Neural progenitor cell (in vitro differentiated cells): ENCODE measurements around the gene AUTS2. TPM values are rescaled to one million over a fixed set of nuclear protein-coding genes. Genes with fewer than 3 reads are reported as not detected.

Experiments used
- DNase-seq: peaks from one replicate; pipeline ENCODE4 v3.0.0-alpha.2; 2016; ENCODE audit warnings: low spot score
- H2AFZ ChIP-seq: fragments of 200-600 bp; sonication (generic); replicated peaks from 2 replicates; pipeline ENCODE4 v1.6.1; 2016; ENCODE audit warnings: antibody characterized with exemption
- H3F3A ChIP-seq: fragments of 200-600 bp; sonication (generic); 2 replicates; pipeline ENCODE4 v1.6.1; 2016; ENCODE audit warnings: antibody characterized with exemption, low read depth
- H3K27ac ChIP-seq: fragments of 200-600 bp; sonication (generic); 2 replicates; pipeline ENCODE4 v1.5.1; 2016; ENCODE audit warnings: mild to moderate bottlenecking
- H3K27me3 ChIP-seq: fragments of 200-600 bp; sonication (generic); 2 replicates; pipeline ENCODE4 v1.6.1; 2016; ENCODE audit warnings: mild to moderate bottlenecking, moderate library complexity
- H3K36me3 ChIP-seq: fragments of 200-600 bp; sonication (generic); 2 replicates; pipeline ENCODE4 v1.5.1; 2016
- H3K4me1 ChIP-seq: fragments of 200-600 bp; sonication (generic); 2 replicates; pipeline ENCODE4 v1.6.1; 2016; ENCODE audit warnings: mixed run types
- H3K4me2 ChIP-seq: fragments of 200-600 bp; sonication (generic); 2 replicates; pipeline ENCODE4 v1.6.1; 2016
- H3K4me3 ChIP-seq: fragments of 200-600 bp; sonication (generic); 2 replicates; pipeline ENCODE4 v1.5.1; 2016
- H3K79me2 ChIP-seq: fragments of 200-600 bp; sonication (generic); 2 replicates; pipeline ENCODE4 v1.6.1; 2016; ENCODE audit warnings: low read depth
- H3K9ac ChIP-seq: fragments of 200-600 bp; sonication (generic); 2 replicates; pipeline ENCODE4 v1.6.1; 2016
- H3K9me3 ChIP-seq: fragments of 200-600 bp; sonication (generic); 2 replicates; pipeline ENCODE4 v1.5.1; 2016; ENCODE audit warnings: low read depth
- H4K20me1 ChIP-seq: fragments of 200-600 bp; sonication (generic); 2 replicates; pipeline ENCODE4 v1.6.1; 2016; ENCODE audit warnings: low read depth
- H3K27ac Mint-ChIP-seq: 3 replicates; pipeline ENCODE4 v1.8.0; 2021; ENCODE audit warnings: mixed read lengths
- H3K27me3 Mint-ChIP-seq: 2 replicates; pipeline ENCODE4 v1.8.0; 2022; ENCODE audit warnings: low read depth, mild to moderate bottlenecking, inconsistent platforms, moderate library complexity, mixed read lengths; ENCODE audit not compliant: insufficient read depth
- H3K36me3 Mint-ChIP-seq: 3 replicates; pipeline ENCODE4 v1.8.0; 2021; ENCODE audit warnings: mixed read lengths
- H3K4me1 Mint-ChIP-seq: 3 replicates; pipeline ENCODE4 v1.8.0; 2021; ENCODE audit warnings: mixed read lengths
- H3K4me3 Mint-ChIP-seq: 3 replicates; pipeline ENCODE4 v1.8.0; 2021; ENCODE audit warnings: mild to moderate bottlenecking, moderate library complexity, mixed read lengths
- H3K9me3 Mint-ChIP-seq: 3 replicates; pipeline ENCODE4 v1.8.0; 2020; ENCODE audit warnings: mixed read lengths
- EZH2 ChIP-seq: fragments of 200-600 bp; sonication (generic); IDR thresholded peaks from 2 replicates; pipeline ENCODE4 v1.6.1; 2017; ENCODE audit warnings: antibody characterized with exemption, mild to moderate bottlenecking, moderate library complexity
- EZH2phosphoT487 ChIP-seq: fragments of 200-600 bp; sonication (generic); IDR thresholded peaks from 2 replicates; pipeline ENCODE4 v1.6.1; 2017; ENCODE audit warnings: antibody characterized with exemption
- total RNA-seq: library from RNA; depleted of rRNA; stranded (reverse); fragments of >200 nt; gene quantifications from 2 replicates; pipeline ENCODE4 v1.2.3, GENCODE V29; 2015; ENCODE audit warnings: low replicate concordance
- TF ChIP-seq, protein P1 (sequence below): fragments of 200-600 bp; sonication (generic); IDR thresholded peaks from 2 replicates; pipeline ENCODE4 v1.5.1; 2017; ENCODE audit warnings: antibody characterized with exemption, mild to moderate bottlenecking

AUTS2 gene
- total RNA-seq, 1 donor from 2014 or later, result 50.0 TPM

DNA sequence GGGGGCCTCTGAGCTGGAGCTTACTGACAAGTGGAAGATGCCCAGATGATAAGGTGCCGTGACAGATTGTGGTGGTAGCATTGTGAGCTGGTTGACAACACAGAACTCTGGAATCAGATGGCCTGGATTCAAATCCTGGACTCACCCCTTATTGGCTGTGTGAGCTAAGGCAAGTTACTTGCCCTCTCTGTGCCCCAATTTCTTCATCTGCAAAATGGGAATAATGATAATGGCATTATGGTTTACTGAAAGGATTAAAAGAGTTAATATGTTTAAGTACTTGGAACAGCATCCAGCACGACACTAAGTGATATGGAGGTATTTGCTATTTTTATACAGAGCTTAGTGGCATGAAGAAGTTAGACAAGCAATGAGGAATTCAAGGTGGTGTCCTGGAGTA, 1067.7 kb downstream of the AUTS2 start:
- Histone ChIP-seq H3K36me3 (no peaks in the 10 kb centered on the region), H3K4me3 (no peak overlapping the region), H3K4me1 (peaks cover 31% of the 10 kb centered on the region), H3K9ac (no peak overlapping the region), H3F3A (peaks cover 31% of the 10 kb centered on the region), H4K20me1 (peaks cover 4% of the 10 kb centered on the region), H2AFZ (no peak overlapping the region), H3K27ac (no peak overlapping the region), H3K4me2 (no peak overlapping the region), H3K27me3 (no peaks in the 10 kb centered on the region), H3K79me2 (no peaks in the 10 kb centered on the region), H3K9me3 (no peaks in the 10 kb centered on the region)
- Mint-ChIP-seq H3K27me3 (peaks cover 3% of the 10 kb centered on the region), H3K9me3 (no peaks in the 10 kb centered on the region), H3K4me3 (no peak overlapping the region), H3K36me3 (no peaks in the 10 kb centered on the region), H3K27ac (no peak overlapping the region), H3K4me1 (peaks cover 19% of the 10 kb centered on the region)
- TF ChIP-seq, protein P1, sequence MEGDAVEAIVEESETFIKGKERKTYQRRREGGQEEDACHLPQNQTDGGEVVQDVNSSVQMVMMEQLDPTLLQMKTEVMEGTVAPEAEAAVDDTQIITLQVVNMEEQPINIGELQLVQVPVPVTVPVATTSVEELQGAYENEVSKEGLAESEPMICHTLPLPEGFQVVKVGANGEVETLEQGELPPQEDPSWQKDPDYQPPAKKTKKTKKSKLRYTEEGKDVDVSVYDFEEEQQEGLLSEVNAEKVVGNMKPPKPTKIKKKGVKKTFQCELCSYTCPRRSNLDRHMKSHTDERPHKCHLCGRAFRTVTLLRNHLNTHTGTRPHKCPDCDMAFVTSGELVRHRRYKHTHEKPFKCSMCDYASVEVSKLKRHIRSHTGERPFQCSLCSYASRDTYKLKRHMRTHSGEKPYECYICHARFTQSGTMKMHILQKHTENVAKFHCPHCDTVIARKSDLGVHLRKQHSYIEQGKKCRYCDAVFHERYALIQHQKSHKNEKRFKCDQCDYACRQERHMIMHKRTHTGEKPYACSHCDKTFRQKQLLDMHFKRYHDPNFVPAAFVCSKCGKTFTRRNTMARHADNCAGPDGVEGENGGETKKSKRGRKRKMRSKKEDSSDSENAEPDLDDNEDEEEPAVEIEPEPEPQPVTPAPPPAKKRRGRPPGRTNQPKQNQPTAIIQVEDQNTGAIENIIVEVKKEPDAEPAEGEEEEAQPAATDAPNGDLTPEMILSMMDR, result no peak
- TF ChIP-seq EZH2phosphoT487, result no peak
- TF ChIP-seq EZH2, result no peak
- DNase-seq, result no peak

DNA sequence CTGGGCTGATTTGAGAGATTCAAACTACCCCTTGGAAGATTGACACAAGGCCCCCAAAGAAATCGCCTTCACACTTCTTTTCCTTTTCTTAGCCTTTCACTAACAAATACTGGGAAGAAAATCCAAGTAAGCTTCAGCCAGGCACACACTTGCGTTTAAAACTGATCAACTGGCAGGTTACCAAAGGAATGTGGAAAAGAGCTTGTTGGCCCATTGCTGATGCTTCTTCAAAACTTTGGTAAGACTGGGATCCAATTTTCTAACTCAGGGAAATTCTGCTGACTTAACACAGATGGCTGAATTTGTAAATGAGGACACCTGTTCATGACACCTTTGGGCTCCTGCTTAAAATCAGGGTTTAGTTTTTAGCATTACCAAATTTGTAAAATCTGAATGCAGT, 1069.1 kb downstream of the AUTS2 start:
- no peak for TF ChIP-seq EZH2phosphoT487
- no peak for TF ChIP-seq EZH2
- TF ChIP-seq, protein P1, result no peak
- Histone ChIP-seq H3F3A (peaks cover 24% of the 10 kb centered on the region), H3K4me1 (peaks cover 25% of the 10 kb centered on the region), H3K79me2 (no peaks in the 10 kb centered on the region), H2AFZ (no peak overlapping the region), H3K27me3 (no peaks in the 10 kb centered on the region), H3K27ac (no peak overlapping the region), H3K9ac (no peak overlapping the region), H3K4me2 (no peak overlapping the region), H4K20me1 (no peaks in the 10 kb centered on the region), H3K4me3 (no peak overlapping the region), H3K36me3 (no peaks in the 10 kb centered on the region), H3K9me3 (no peaks in the 10 kb centered on the region)
- DNase-seq, result no peak
- H3K27ac Mint-ChIP-seq, result no peak overlapping the region
- H3K4me1 Mint-ChIP-seq, result peaks cover 13% of the 10 kb centered on the region
- no peaks in the 10 kb centered on the region for H3K36me3 Mint-ChIP-seq
- H3K27me3 Mint-ChIP-seq, result peaks cover 2% of the 10 kb centered on the region
- H3K9me3 Mint-ChIP-seq, result no peaks in the 10 kb centered on the region
- H3K4me3 Mint-ChIP-seq, result no peak overlapping the region

DNA sequence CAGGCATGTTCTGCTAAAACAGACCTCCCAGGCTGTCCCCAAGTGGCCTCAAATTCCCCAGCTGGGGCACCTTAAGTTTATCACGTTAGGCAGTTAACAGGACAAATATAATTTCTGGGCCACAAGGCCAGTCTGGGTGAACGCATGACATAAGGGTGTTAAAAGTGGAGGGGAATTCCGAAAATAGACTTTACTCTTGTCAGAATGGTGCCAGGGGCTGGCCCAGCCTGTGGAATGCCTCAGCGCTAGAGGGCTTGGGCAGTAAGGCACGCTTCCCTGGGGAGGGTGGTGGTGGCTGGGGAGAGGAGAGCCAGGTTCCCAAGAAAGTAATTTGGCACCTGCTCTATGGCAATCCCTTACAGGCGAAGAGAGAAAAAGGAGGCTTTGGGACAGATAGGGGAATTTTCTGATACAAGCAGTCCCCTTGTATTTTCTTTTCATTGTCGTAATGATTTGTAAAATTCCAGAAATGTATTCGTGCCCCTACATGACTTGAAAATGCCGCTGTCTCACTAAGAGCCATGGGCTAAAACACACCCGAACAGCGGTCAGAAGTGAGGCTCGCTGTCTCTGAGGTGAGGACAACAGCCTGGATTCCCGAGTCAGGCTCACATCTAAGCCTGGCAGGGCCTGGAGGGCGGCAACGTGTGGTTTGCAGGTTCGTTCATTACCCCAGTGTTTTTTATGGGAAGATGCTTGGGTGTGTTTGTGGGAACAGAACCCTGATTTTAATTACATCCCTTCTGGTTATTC, 1070.5 kb downstream of the AUTS2 start:
- Histone ChIP-seq H2AFZ (no peak overlapping the region), H3K4me3 (no peak overlapping the region), H3K27ac (no peak overlapping the region), H3K9me3 (no peaks in the 10 kb centered on the region), H3F3A (peaks cover 11% of the 10 kb centered on the region), H3K79me2 (no peaks in the 10 kb centered on the region), H3K36me3 (no peaks in the 10 kb centered on the region), H4K20me1 (no peaks in the 10 kb centered on the region), H3K4me2 (no peak overlapping the region), H3K9ac (no peak overlapping the region), H3K4me1 (peaks cover 20% of the 10 kb centered on the region), H3K27me3 (no peaks in the 10 kb centered on the region)
- no peaks in the 10 kb centered on the region for H3K9me3 Mint-ChIP-seq
- no peak for DNase-seq
- TF ChIP-seq, protein P1, result no peak
- TF ChIP-seq EZH2, result no peak
- no peak for TF ChIP-seq EZH2phosphoT487
- no peak overlapping the region for H3K4me3 Mint-ChIP-seq
- H3K36me3 Mint-ChIP-seq, result peaks cover 2% of the 10 kb centered on the region
- peak overlapping the region; percentile 90 for H3K27ac Mint-ChIP-seq
- H3K27me3 Mint-ChIP-seq, result peaks cover 2% of the 10 kb centered on the region
- H3K4me1 Mint-ChIP-seq, result peaks cover 10% of the 10 kb centered on the region
